Hepatocyte (in vitro differentiated cells): Measurements from ENCODE around the gene DAGLB.

Experiments used
- EZH2 ChIP-seq: fragments of 200-600 bp; sonication (generic); IDR thresholded peaks from 2 replicates; pipeline ENCODE4 v1.6.1; 2016; ENCODE audit warnings: antibody characterized with exemption, mild to moderate bottlenecking, borderline replicate concordance
- TF ChIP-seq, protein P1 (sequence below): fragments of 200-600 bp; sonication (generic); IDR thresholded peaks from 2 replicates; pipeline ENCODE4 v1.5.1; 2016; ENCODE audit warnings: antibody characterized with exemption, mild to moderate bottlenecking; ENCODE audit not compliant: poor library complexity

DNA sequence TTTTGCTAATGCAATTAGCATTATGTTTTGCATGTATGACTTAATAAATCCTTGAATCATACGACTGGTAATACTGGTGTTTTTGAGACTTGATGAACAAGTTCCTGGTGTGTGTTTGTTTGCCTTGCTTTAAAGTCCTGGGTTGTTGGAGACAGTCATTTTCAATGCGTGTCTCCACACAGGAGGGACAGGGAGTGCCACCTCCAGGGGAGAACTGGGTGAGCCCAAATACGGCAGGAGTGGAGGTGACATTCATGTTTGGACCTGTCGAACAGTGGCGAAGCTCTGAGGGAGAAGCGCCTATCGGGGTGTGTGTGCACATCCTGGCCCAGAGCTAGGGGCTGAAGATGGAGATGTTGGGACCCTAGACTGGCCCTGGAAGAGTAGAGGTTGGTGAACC lies 43.8 kb downstream of the DAGLB start:
- TF ChIP-seq EZH2 = no peak
- TF ChIP-seq, protein P1, sequence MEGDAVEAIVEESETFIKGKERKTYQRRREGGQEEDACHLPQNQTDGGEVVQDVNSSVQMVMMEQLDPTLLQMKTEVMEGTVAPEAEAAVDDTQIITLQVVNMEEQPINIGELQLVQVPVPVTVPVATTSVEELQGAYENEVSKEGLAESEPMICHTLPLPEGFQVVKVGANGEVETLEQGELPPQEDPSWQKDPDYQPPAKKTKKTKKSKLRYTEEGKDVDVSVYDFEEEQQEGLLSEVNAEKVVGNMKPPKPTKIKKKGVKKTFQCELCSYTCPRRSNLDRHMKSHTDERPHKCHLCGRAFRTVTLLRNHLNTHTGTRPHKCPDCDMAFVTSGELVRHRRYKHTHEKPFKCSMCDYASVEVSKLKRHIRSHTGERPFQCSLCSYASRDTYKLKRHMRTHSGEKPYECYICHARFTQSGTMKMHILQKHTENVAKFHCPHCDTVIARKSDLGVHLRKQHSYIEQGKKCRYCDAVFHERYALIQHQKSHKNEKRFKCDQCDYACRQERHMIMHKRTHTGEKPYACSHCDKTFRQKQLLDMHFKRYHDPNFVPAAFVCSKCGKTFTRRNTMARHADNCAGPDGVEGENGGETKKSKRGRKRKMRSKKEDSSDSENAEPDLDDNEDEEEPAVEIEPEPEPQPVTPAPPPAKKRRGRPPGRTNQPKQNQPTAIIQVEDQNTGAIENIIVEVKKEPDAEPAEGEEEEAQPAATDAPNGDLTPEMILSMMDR = no peak
